CD4-positive, alpha-beta T cell treated with Interleukin-21 for 1 hour (primary cell): Measurements from ENCODE around the gene CYTH2.
A peak's percentile ranks its signal among the peaks of the same experiment; 100 is the strongest.

Source experiments
- DNase-seq: peaks from one replicate; pipeline ENCODE4 v3.0.0-alpha.2; 2020

Gene CYTH2

GRCh38 chr19:48454150-48454730 lies 14.9 kb upstream of the CYTH2 start:
- no peak for DNase-seq

GRCh38 chr19:48455171-48455907 lies 13.8 kb upstream of the CYTH2 start, which contains the start of gene KCNJ14:
TSS of gene KCNJ14 (plus strand) at chr19:48455574. CDS start at chr19:48461725, 6,151 bp downstream.
- no peak for DNase-seq

- DNase-seq: no peak
These were observed 13.1 kb upstream of the CYTH2 start for GRCh38 chr19:48455908-48456562.

GRCh38 chr19:48456864-48457263 lies 12.3 kb upstream of the CYTH2 start:
- no peak for DNase-seq

GRCh38 chr19:48458016-48458415 lies 11.2 kb upstream of the CYTH2 start:
- DNase-seq: no peak

- no peak for DNase-seq
These were observed 7.6 kb upstream of the CYTH2 start for GRCh38 chr19:48461651-48461981.

GRCh38 chr19:48461982-48462655 lies 7.0 kb upstream of the CYTH2 start:
- DNase-seq: no peak

GRCh38 chr19:48465215-48465614 lies 4.0 kb upstream of the CYTH2 start:
- DNase-seq: no peak

GRCh38 chr19:48466561-48467325 lies 2.4 kb upstream of the CYTH2 start:
- DNase-seq: no peak

- peak; percentile 100 for DNase-seq
These were observed 339 bp upstream of the CYTH2 start for GRCh38 chr19:48468772-48469288.

- no peak for DNase-seq
These were observed 938 bp downstream of the CYTH2 start for GRCh38 chr19:48469934-48470680.

- no peak for DNase-seq
These were observed 1.7 kb downstream of the CYTH2 start for GRCh38 chr19:48470856-48471255.

GRCh38 chr19:48471836-48472235 lies 2.7 kb downstream of the CYTH2 start:
- DNase-seq: no peak

GRCh38 chr19:48473161-48473966 lies 4.2 kb downstream of the CYTH2 start:
- DNase-seq: no peak

GRCh38 chr19:48474084-48474592 lies 5.0 kb downstream of the CYTH2 start:
- DNase-seq: no peak

- no peak for DNase-seq
These were observed 6.3 kb downstream of the CYTH2 start for GRCh38 chr19:48475369-48476068.

GRCh38 chr19:48476176-48476575 lies 7.0 kb downstream of the CYTH2 start:
- no peak for DNase-seq

- no peak for DNase-seq
These were observed 8.0 kb downstream of the CYTH2 start for GRCh38 chr19:48477067-48477685.

- DNase-seq: no peak
These were observed 8.6 kb downstream of the CYTH2 start for GRCh38 chr19:48477698-48478338.
